Measurements from ENCODE around the gene SNTA1.
"Not testable (repeated sequence)": the region's sequence is repeated elsewhere in the genome, so short reads cannot be mapped to it uniquely, and the experiment has no call there.

The SNTA1 gene

GRCh38 chr20:33423875-33424274 is 19.7 kb downstream of the SNTA1 start:
- not testable (repeated sequence) for DNase-seq

- no peak for DNase-seq
Measured at GRCh38 chr20:33423141-33423834, 20.3 kb downstream of the SNTA1 start.

- DNase-seq: no peak
Measured at GRCh38 chr20:33419140-33419974, 24.2 kb downstream of the SNTA1 start.

- no peak for DNase-seq
Measured at GRCh38 chr20:33418033-33418432, 25.5 kb downstream of the SNTA1 start.

- no peak for DNase-seq
Measured at GRCh38 chr20:33415948-33416347, 27.6 kb downstream of the SNTA1 start.

GRCh38 chr20:33412484-33412838 is 31.1 kb downstream of the SNTA1 start:
- no peak for DNase-seq

- no peak for DNase-seq
Measured at GRCh38 chr20:33411711-33412483, 31.7 kb downstream of the SNTA1 start.

GRCh38 chr20:33411242-33411641 is 32.3 kb downstream of the SNTA1 start:
- DNase-seq: no peak

GRCh38 chr20:33410081-33410742 is 33.4 kb downstream of the SNTA1 start:
- DNase-seq: no peak

- DNase-seq: no peak
Measured at GRCh38 chr20:33408716-33409654, 34.6 kb downstream of the SNTA1 start.

GRCh38 chr20:33408313-33408712 is 35.2 kb downstream of the SNTA1 start:
- no peak for DNase-seq

GRCh38 chr20:33407796-33408195 is 35.8 kb downstream of the SNTA1 start:
- DNase-seq: no peak

- DNase-seq: no peak
Measured at GRCh38 chr20:33407251-33407650, 36.3 kb downstream of the SNTA1 start.

GRCh38 chr20:33404281-33404680 is 39.3 kb downstream of the SNTA1 start:
- no peak for DNase-seq

- DNase-seq: no peak
Measured at GRCh38 chr20:33401921-33402369, 41.6 kb downstream of the SNTA1 start.

GRCh38 chr20:33401184-33401920 is 42.2 kb downstream of the SNTA1 start, which contains the start of gene CDK5RAP1:
TSS of gene CDK5RAP1 (minus strand) at chr20:33401519. CDS start at chr20:33397064, 4,455 bp downstream.
- peak; percentile 76 for DNase-seq

GRCh38 chr20:33400812-33401183 is 42.8 kb downstream of the SNTA1 start:
- DNase-seq: no peak

GRCh38 chr20:33399924-33400323 is 43.6 kb downstream of the SNTA1 start:
- DNase-seq: no peak

- DNase-seq: no peak
Measured at GRCh38 chr20:33394718-33395117, 48.8 kb downstream of the SNTA1 start.

- no peak for DNase-seq
Measured at GRCh38 chr20:33393609-33394008, 50.0 kb downstream of the SNTA1 start.
